Heart right ventricle (tissue), 16 donors: ENCODE results near the gene ALS2. TPM values are rescaled to one million over a fixed set of nuclear protein-coding genes. Genes with fewer than 3 reads are reported as not detected.
A peak's percentile ranks its signal among the peaks of the same experiment; 100 is the strongest.

ENCODE experiments used
- ATAC-seq, 8 donors: fragments of 200-7000 bp; cut with Tn5 transposase; one replicate each; pipeline ENCODE4 v1.9.1; 2020; ENCODE audit warnings: mild to moderate bottlenecking in 8 of 8, moderate library complexity in 8 of 8, moderate number of reproducible peaks in 1 of 8
- DNase-seq, 2 donors: peaks; one replicate each; pipeline ENCODE4 v3.0.0-alpha.2; 2020
- H3K27ac ChIP-seq, 10 donors: fragments of 200-600 bp; sonication (generic) in 2 of 10; one replicate each; pipeline versions ENCODE4 v1.5.0 to v1.8.0; 2020 to 2022; ENCODE audit warnings: mild to moderate bottlenecking in 3 of 10
- H3K27me3 ChIP-seq, 7 donors: fragments of 200-600 bp; one replicate each; pipeline ENCODE4 v1.8.0; 2021 to 2022; ENCODE audit warnings: mild to moderate bottlenecking in 2 of 7
- H3K36me3 ChIP-seq, 9 donors: fragments of 200-600 bp; sonication (generic) in 1 of 9; one replicate each; pipeline versions ENCODE4 v1.5.0 to v1.8.0; 2020 to 2022; ENCODE audit warnings: mild to moderate bottlenecking in 2 of 9
- H3K4me1 ChIP-seq, 9 donors: fragments of 200-600 bp; sonication (generic) in 1 of 9; one replicate each; pipeline versions ENCODE4 v1.5.0 to v1.8.0; 2020 to 2022; ENCODE audit warnings: mild to moderate bottlenecking in 4 of 9
- H3K4me3 ChIP-seq, 10 donors: fragments of 200-600 bp; sonication (generic) in 2 of 10; one replicate each; pipeline versions ENCODE4 v1.5.0 to v1.8.0; 2020 to 2022; ENCODE audit warnings: mild to moderate bottlenecking in 7 of 10, moderate library complexity in 2 of 10
- H3K9me3 ChIP-seq, 11 donors: fragments of 200-600 bp in 10 of 11; sonication (generic) in 2 of 11; one replicate each; pipeline versions ENCODE4 v1.5.0 to v1.8.0; 2013 to 2022; ENCODE audit warnings: mild to moderate bottlenecking in 2 of 11, control low read depth in 1 of 11, moderate library complexity in 1 of 11
- CTCF ChIP-seq, 9 donors: fragments of 200-600 bp; sonication (generic) in 2 of 9; IDR thresholded peaks; one replicate each; pipeline versions ENCODE4 v1.5.0 to v1.8.0; 2021 to 2022; ENCODE audit warnings: antibody characterized with exemption in 9 of 9, mild to moderate bottlenecking in 5 of 9, moderate library complexity in 1 of 9
- WGBS, 2 donors: extraction: QIAGEN DNeasy Blood & Tissue Kit; methylation state at CpG; one replicate each; pipeline ENCODE4 v1.1.7; 2013; ENCODE audit warnings: inconsistent platforms in 1 of 2; 5-methylcytosine and 5-hydroxymethylcytosine counted together
- intact Hi-C, 10 donors: fragments of 100-400 bp; cut with DNase I; formaldehyde crosslinking; loops; one replicate each; pipeline versions ENCODE4 v1.11.1 to v1.14.2; 2022
- polyA plus RNA-seq, 2 donors: library from polyadenylated mRNA; stranded (reverse); fragments of 200-250 nt; gene quantifications; one replicate each; pipeline ENCODE4 v1.2.3, GENCODE V29; 2013
- total RNA-seq, 10 donors: library from RNA; stranded (reverse); fragmentation: NEBNext Ultra II Directional in 3 of 10; extraction: Animal tissue kit (Norgen Biotek cat#: 25700) in 3 of 10; gene quantifications; one replicate each; pipeline versions ENCODE4 v1.2.1 to v1.2.4, GENCODE V29; 2021 to 2023
- donor health status: Arrhythmogenic right ventricular cardiomyopathy.
- donor health status: ischemic (EF 13 %, LVEDD 7.1; RV severe dilation, severe dysfunction).
- donor health status: healthy with polysubstance abuse.
- donor health status: DM: no; HTN: yes; CAD: no.
- donor health status: DM: no; HTN: no; CAD: no.
- donor health status: ischemic (EF 25% LVEDD 6.9; RV normal size, moderate dysfunction).
- donor health status: ischemic (EF 25% LVEDD 5.7; RV mildly dilated, moderate dysfunction).
- donor health status: healthy.
- donor health status: DM: yes; HTN: yes; CAD: no.
- donor health status: Ischemic cardiomyopathy.
- donor health status: ischemic (EF 35%, LVEDD 5.7; RV mildly dilated, moderate dysfunction).
- donor health status: nonischemic (EF 11% LVEDD 7.7; RV severe dilation, severe dysfunction).
- donor health status: DM: yes; HTN: yes; CAD: no.
- donor health status: PGD.
- donor health status: ischemic (EF 29% LVEDD 5.4; RV normal size, mild dysfunction).
- donor health status: nonischemic (EF 23%, LVEDD 6.1; RV moderate dilation, normal function).

ALS2 gene
- total and polyA plus RNA-seq, 12 donors: 7.8 to 49.3 (median 34.5) TPM

- peak in 2 of 8 donors; percentile 50 to 54 for ATAC-seq
- no peaks in the 10 kb centered on the region for H3K9me3 ChIP-seq
- DNase-seq: no peak
- intact Hi-C loops: no loop called here
- H3K4me1 ChIP-seq: peaks cover 2 to 39% (median 25%) of the 10 kb centered on the region in 9 donors
- WGBS, 2 donors: 32 to 53% methylated on average over 3 of the region's 3 CpGs
- peak within 1 kb of the TSS in 7 of 10 donors; percentile 1 to 63 (median 41) for H3K27ac ChIP-seq
- no peak within 1 kb of the TSS for H3K4me3 ChIP-seq
- peaks cover 0 to 41% (median 19%) of the 10 kb centered on the region in 9 donors for H3K36me3 ChIP-seq
- TF ChIP-seq CTCF (IDR thresholded peaks at IDR 0.05): no peak
- H3K27me3 ChIP-seq: no peaks in the 10 kb centered on the region
Measured at GRCh38 chr2:201698588-201699226, 82.0 kb downstream of the ALS2 start, which contains the start of gene MPP4. TSS of gene MPP4 (minus strand) at chr2:201698644. CDS start at chr2:201693954, 4,690 bp downstream.

- H3K27me3 ChIP-seq: no peaks in the 10 kb centered on the region
- no peak for DNase-seq
- H3K4me1 ChIP-seq: peaks cover 2 to 39% (median 25%) of the 10 kb centered on the region in 9 donors
- TF ChIP-seq CTCF (IDR thresholded peaks at IDR 0.05): no peak
- no peaks in the 10 kb centered on the region for H3K9me3 ChIP-seq
- H3K27ac ChIP-seq: peak overlapping the region in 2 of 10 donors; percentile 41 to 63
- 47 to 53% methylated on average over 2 of the region's 2 CpGs for WGBS, 2 donors
- intact Hi-C loops: no loop called here
- no peak for ATAC-seq
- H3K4me3 ChIP-seq: no peak overlapping the region
- H3K36me3 ChIP-seq: peaks cover 0 to 33% (median 14%) of the 10 kb centered on the region in 9 donors
Measured at GRCh38 chr2:201697899-201698298, 82.8 kb downstream of the ALS2 start.

- TF ChIP-seq CTCF (IDR thresholded peaks at IDR 0.05): no peak
- DNase-seq (no peak), ATAC-seq (peak in 6 of 8 donors; percentile 29 to 80 (median 67))
- intact Hi-C loops: no loop called here
- WGBS, 2 donors: 47 to 58% methylated on average over 6 of the region's 6 CpGs
- peaks cover 2 to 39% (median 25%) of the 10 kb centered on the region in 9 donors for H3K4me1 ChIP-seq
- H3K4me3 ChIP-seq: no peak overlapping the region
- peaks cover 0 to 16% (median 5%) of the 10 kb centered on the region in 9 donors for H3K36me3 ChIP-seq
- H3K27me3 ChIP-seq: no peaks in the 10 kb centered on the region
- peak overlapping the region in 2 of 10 donors; percentile 22 to 45 for H3K27ac ChIP-seq
- H3K9me3 ChIP-seq: no peaks in the 10 kb centered on the region
Measured at GRCh38 chr2:201696151-201696659, 84.5 kb downstream of the ALS2 start.

GRCh38 chr2:201685156-201685555, 95.6 kb downstream of the ALS2 start:
- intact Hi-C loops: no loop called here
- H3K9me3 ChIP-seq: no peaks in the 10 kb centered on the region
- no peaks in the 10 kb centered on the region for H3K4me1 ChIP-seq
- ATAC-seq: no peak
- no peak overlapping the region for H3K4me3 ChIP-seq
- DNase-seq: no peak
- no peak for TF ChIP-seq CTCF (IDR thresholded peaks at IDR 0.05)
- H3K27ac ChIP-seq: no peak overlapping the region
- 86 to 89% methylated on average over 3 of the region's 3 CpGs for WGBS, 2 donors
- H3K27me3 ChIP-seq: no peaks in the 10 kb centered on the region
- no peaks in the 10 kb centered on the region for H3K36me3 ChIP-seq
